GM23338 (cell line): ENCODE data around the gene SPNS1.

Experiments
- CTCF ChIP-seq, 2 experiments: fragments of 200-600 bp in 1 of 2; sonication (generic) in 1 of 2; conservative IDR thresholded peaks; 2 replicates each; pipeline versions ENCODE4 v1.5.1 to v1.6.1; 2016 to 2017; ENCODE audit warnings: antibody characterized with exemption in 2 of 2, low read depth in 2 of 2, mild to moderate bottlenecking in 2 of 2, moderate library complexity in 1 of 2
- ETS1 ChIP-seq: IDR thresholded peaks from 2 replicates; pipeline ENCODE4 v1.6.1; 2016; ENCODE audit warnings: antibody characterized with exemption
- EZH2 ChIP-seq: fragments of 200-600 bp; sonication (generic); IDR thresholded peaks from one replicate; pipeline ENCODE4 v1.8.0; 2017; ENCODE audit warnings: antibody characterized with exemption, mild to moderate bottlenecking, low read depth; ENCODE audit not compliant: unreplicated experiment
- NANOG ChIP-seq: IDR thresholded peaks from 2 replicates; pipeline ENCODE4 v1.6.1; 2016; ENCODE audit warnings: antibody characterized with exemption, borderline replicate concordance
- POLR2AphosphoS5 ChIP-seq: IDR thresholded peaks from 2 replicates; pipeline ENCODE4 v1.6.1; 2016; ENCODE audit warnings: antibody characterized with exemption, low read depth
- REST ChIP-seq: IDR thresholded peaks from one replicate; pipeline ENCODE4 v1.6.1; 2018; ENCODE audit warnings: antibody characterized with exemption; ENCODE audit not compliant: unreplicated experiment
- ZNF331 ChIP-seq: fragments of 250-450 bp; sonication (Bioruptor Pico); IDR thresholded peaks from 2 replicates; pipeline ENCODE4 v1.5.0; 2020; ENCODE audit warnings: low read depth, mild to moderate bottlenecking, moderate library complexity

GRCh38 chr16:28925386-28926228, 49.0 kb upstream of the SPNS1 start:
- TF ChIP-seq ETS1 (no peak), CTCF (conservative IDR thresholded peaks at IDR 0.05; ENCODE audit: low read depth in 2 of 2) (no peak), EZH2 (no peak), REST (no peak), ZNF331 (CRISPR knock-in tag) (no peak), NANOG (no peak), POLR2AphosphoS5 (peak; percentile 40; the same call in 1 of the 2 replicates)
